Cardiac muscle cell (in vitro differentiated cells and primary cell): ENCODE data around the gene SELENOS. TPM values are rescaled to one million over a fixed set of nuclear protein-coding genes. Genes with fewer than 3 reads are reported as not detected.

Experiments
- DNase-seq, 2 donors: peaks; one replicate each; pipeline versions ENCODE4 v3.0.0 to v3.0.0-alpha.2; 2010 to 2017; ENCODE audit warnings: low read depth in 1 of 2, low spot score in 1 of 2
- H3K27ac ChIP-seq: fragments of 200-600 bp; sonication (generic); 2 replicates; pipeline ENCODE4 v1.5.1; 2016
- H3K27me3 ChIP-seq: fragments of 200-600 bp; sonication (generic); 2 replicates; pipeline ENCODE4 v1.6.0; 2016; ENCODE audit warnings: control low read depth
- H3K36me3 ChIP-seq: fragments of 200-600 bp; sonication (generic); 2 replicates; pipeline ENCODE4 v1.5.1; 2016; ENCODE audit warnings: control low read depth
- H3K4me1 ChIP-seq: fragments of 200-600 bp; sonication (generic); 2 replicates; pipeline ENCODE4 v1.8.1; 2017; ENCODE audit warnings: low read depth, mild to moderate bottlenecking, mixed run types
- H3K4me3 ChIP-seq: fragments of 200-600 bp; sonication (generic); 2 replicates; pipeline ENCODE4 v1.5.1; 2016; ENCODE audit warnings: mild to moderate bottlenecking
- H3K9me3 ChIP-seq: fragments of 200-600 bp; sonication (generic); 2 replicates; pipeline ENCODE4 v1.5.1; 2017; ENCODE audit warnings: low read depth, mild to moderate bottlenecking, control low read depth
- CTCF ChIP-seq: IDR thresholded peaks from 2 replicates; pipeline ENCODE4 v1.5.1; 2012; ENCODE audit warnings: low read depth, mild to moderate bottlenecking, low read length
- polyA plus RNA-seq: library from polyadenylated mRNA; unstranded; fragments of >200 nt; fragmentation: Nextera tagmentation; extraction: Ambion mirVana; gene quantifications from 2 replicates; pipeline ENCODE4 v1.2.1, GENCODE V29; 2016
- total RNA-seq: library from RNA; depleted of rRNA; stranded (reverse); fragments of >200 nt; gene quantifications from 2 replicates; pipeline ENCODE4 v1.2.3, GENCODE V29; 2016

Gene SELENOS
- total and polyA plus RNA-seq, 2 experiments from 2014 or later: 48.3 to 103 TPM

- Histone ChIP-seq H3K36me3 (no peaks in the 10 kb centered on the region), H3K27me3 (no peaks in the 10 kb centered on the region), H3K9me3 (no peaks in the 10 kb centered on the region), H3K4me3 (no peak overlapping the region), H3K4me1 (no peaks in the 10 kb centered on the region), H3K27ac (no peak overlapping the region)
- TF ChIP-seq CTCF: no peak
- no peak for DNase-seq
Measured at GRCh38 chr15:101307897-101308603, 30.8 kb upstream of the SELENOS start.

- Histone ChIP-seq H3K27ac (no peak overlapping the region), H3K4me3 (no peak overlapping the region), H3K36me3 (no peaks in the 10 kb centered on the region), H3K9me3 (no peaks in the 10 kb centered on the region), H3K27me3 (no peaks in the 10 kb centered on the region), H3K4me1 (no peaks in the 10 kb centered on the region)
- no peak for TF ChIP-seq CTCF
- DNase-seq: no peak
Measured at GRCh38 chr15:101307048-101307896, 30.0 kb upstream of the SELENOS start.

GRCh38 chr15:101306341-101307047 lies 29.2 kb upstream of the SELENOS start:
- DNase-seq: no peak
- TF ChIP-seq CTCF: no peak
- H3K27me3 ChIP-seq: no peaks in the 10 kb centered on the region
- no peak overlapping the region for H3K27ac ChIP-seq
- H3K9me3 ChIP-seq: no peaks in the 10 kb centered on the region
- H3K36me3 ChIP-seq: no peaks in the 10 kb centered on the region
- no peak overlapping the region for H3K4me3 ChIP-seq
- H3K4me1 ChIP-seq: no peaks in the 10 kb centered on the region

- no peak overlapping the region for H3K4me3 ChIP-seq
- no peaks in the 10 kb centered on the region for H3K9me3 ChIP-seq
- H3K27me3 ChIP-seq: no peaks in the 10 kb centered on the region
- no peak for DNase-seq
- H3K27ac ChIP-seq: no peak overlapping the region
- no peaks in the 10 kb centered on the region for H3K4me1 ChIP-seq
- TF ChIP-seq CTCF: no peak
- H3K36me3 ChIP-seq: no peaks in the 10 kb centered on the region
Measured at GRCh38 chr15:101305820-101306255, 28.6 kb upstream of the SELENOS start.

- Histone ChIP-seq H3K9me3 (no peaks in the 10 kb centered on the region), H3K36me3 (no peaks in the 10 kb centered on the region), H3K4me3 (no peak overlapping the region), H3K27me3 (no peaks in the 10 kb centered on the region), H3K27ac (no peak overlapping the region), H3K4me1 (no peaks in the 10 kb centered on the region)
- no peak for DNase-seq
- TF ChIP-seq CTCF: no peak
Measured at GRCh38 chr15:101303408-101303807, 26.1 kb upstream of the SELENOS start.
